ENCODE results near the gene MICAL2.

The MICAL2 gene

DNA sequence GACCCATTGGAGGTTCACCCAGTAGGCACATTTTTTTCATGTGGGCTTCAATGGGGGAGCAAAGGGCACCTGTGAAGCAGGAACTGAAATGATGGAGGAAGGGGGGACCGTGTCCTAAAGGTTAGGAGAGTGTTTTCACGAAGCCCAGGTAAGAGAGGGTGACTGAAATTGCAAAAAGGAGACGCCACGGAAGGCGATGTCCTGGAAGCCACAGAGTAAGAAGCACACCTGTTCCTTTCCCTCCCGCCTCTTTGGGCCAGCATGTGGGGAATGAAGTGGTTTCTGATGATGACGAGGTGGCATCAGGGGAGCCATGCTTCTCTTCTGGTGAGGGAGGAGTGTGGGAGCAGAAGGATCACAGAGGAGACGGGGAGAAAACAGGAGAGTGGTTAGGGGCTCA is 37.0 kb upstream of the MICAL2 start:
- no peak for DNase-seq

DNA sequence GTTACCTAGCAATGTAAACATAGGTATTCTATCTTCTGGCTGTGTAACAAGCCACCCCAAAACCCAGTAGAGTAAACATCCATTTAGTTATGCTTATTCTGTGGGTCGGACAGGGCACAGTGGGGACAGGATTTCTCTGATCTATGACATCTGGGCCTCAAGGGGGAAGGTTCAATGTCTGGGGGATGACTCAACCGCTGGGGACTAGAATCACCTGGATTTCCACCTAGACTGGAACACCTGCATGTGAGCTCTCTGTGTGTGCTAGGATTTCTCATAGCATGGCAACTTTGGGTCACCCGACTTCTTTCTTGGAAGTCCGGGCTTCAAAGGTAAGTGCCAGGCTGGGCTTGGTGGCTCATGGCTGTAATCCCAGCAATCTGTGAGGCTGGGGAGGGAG is 36.5 kb upstream of the MICAL2 start:
- Histone ChIP-seq H3K36me3 (ENCODE audit: control insufficient read depth in 1 of 2, insufficient read depth in 2 of 2, low read length in 2 of 2) (no peaks in the 10 kb centered on the region), H3K27ac (ENCODE audit: low read depth, low read length) (no peak overlapping the region), H2AK5ac (ENCODE audit: low read length) (no peak overlapping the region), H4K91ac (ENCODE audit: low read depth, low read length) (no peak overlapping the region), H3K4ac (ENCODE audit: low read depth, low read length) (no peak overlapping the region), H3K9me3 (ENCODE audit: insufficient read depth, low read depth, low read length) (no peaks in the 10 kb centered on the region), H3K27me3 (ENCODE audit: insufficient read depth, low read length) (no peaks in the 10 kb centered on the region), H3K23ac (ENCODE audit: low read length) (no peak overlapping the region), H3K4me3 (ENCODE audit: low read depth, low read length) (no peak overlapping the region), H4K8ac (ENCODE audit: low read depth, low read length) (no peak overlapping the region), H2AFZ (ENCODE audit: insufficient read depth, low read length, poor library complexity) (no peak overlapping the region), H3K14ac (ENCODE audit: low read length) (no peak overlapping the region), H2BK12ac (ENCODE audit: low read length) (no peak overlapping the region), H4K12ac (ENCODE audit: low read depth, low read length) (no peak overlapping the region), H3K4me1 (ENCODE audit: control insufficient read depth in 1 of 2, insufficient read depth in 2 of 2, low read length in 2 of 2) (no peaks in the 10 kb centered on the region), H2BK5ac (ENCODE audit: low read depth, low read length, poor library complexity) (no peak overlapping the region), H2BK120ac (ENCODE audit: insufficient read depth, low read length, poor library complexity) (no peak overlapping the region), H3K79me2 (ENCODE audit: control insufficient read depth, insufficient read depth, low read length, poor library complexity) (no peaks in the 10 kb centered on the region), H3K4me2 (ENCODE audit: low read length) (no peak overlapping the region), H3K18ac (ENCODE audit: low read length) (no peak overlapping the region), H3K9ac (ENCODE audit: low read length) (no peak overlapping the region), H3K79me1 (ENCODE audit: low read length) (no peaks in the 10 kb centered on the region)
- DNase-seq = peak in 1 of 2 donors; percentile 47
- WGBS (ENCODE audit: extremely low coverage, insufficient coverage, insufficient read length) = no CpG with 5 or more reads among the region's 4 CpGs

More for the DNA sequence above, 37.0 kb upstream of the MICAL2 start:
- Histone ChIP-seq H3K18ac (ENCODE audit: low read length) (no peak overlapping the region), H3K4me3 (ENCODE audit: low read depth, low read length) (no peak overlapping the region), H3K23ac (ENCODE audit: low read length) (no peak overlapping the region), H3K79me2 (ENCODE audit: control insufficient read depth, insufficient read depth, low read length, poor library complexity) (no peaks in the 10 kb centered on the region), H2BK5ac (ENCODE audit: low read depth, low read length, poor library complexity) (no peak overlapping the region), H2BK12ac (ENCODE audit: low read length) (no peak overlapping the region), H3K9me3 (ENCODE audit: insufficient read depth, low read depth, low read length) (no peaks in the 10 kb centered on the region), H3K4me1 (ENCODE audit: control insufficient read depth in 1 of 2, insufficient read depth in 2 of 2, low read length in 2 of 2) (no peaks in the 10 kb centered on the region), H3K36me3 (ENCODE audit: control insufficient read depth in 1 of 2, insufficient read depth in 2 of 2, low read length in 2 of 2) (no peaks in the 10 kb centered on the region), H2AK5ac (ENCODE audit: low read length) (no peak overlapping the region), H4K8ac (ENCODE audit: low read depth, low read length) (no peak overlapping the region), H2AFZ (ENCODE audit: insufficient read depth, low read length, poor library complexity) (no peak overlapping the region), H3K27ac (ENCODE audit: low read depth, low read length) (no peak overlapping the region), H3K79me1 (ENCODE audit: low read length) (no peaks in the 10 kb centered on the region), H4K12ac (ENCODE audit: low read depth, low read length) (no peak overlapping the region), H3K27me3 (ENCODE audit: insufficient read depth, low read length) (no peaks in the 10 kb centered on the region), H3K4me2 (ENCODE audit: low read length) (no peak overlapping the region), H3K4ac (ENCODE audit: low read depth, low read length) (no peak overlapping the region), H2BK120ac (ENCODE audit: insufficient read depth, low read length, poor library complexity) (no peak overlapping the region), H3K14ac (ENCODE audit: low read length) (no peak overlapping the region), H3K9ac (ENCODE audit: low read length) (no peak overlapping the region), H4K91ac (ENCODE audit: low read depth, low read length) (no peak overlapping the region)
- WGBS (ENCODE audit: extremely low coverage, insufficient coverage, insufficient read length) = no CpG with 5 or more reads among the region's 8 CpGs

DNA sequence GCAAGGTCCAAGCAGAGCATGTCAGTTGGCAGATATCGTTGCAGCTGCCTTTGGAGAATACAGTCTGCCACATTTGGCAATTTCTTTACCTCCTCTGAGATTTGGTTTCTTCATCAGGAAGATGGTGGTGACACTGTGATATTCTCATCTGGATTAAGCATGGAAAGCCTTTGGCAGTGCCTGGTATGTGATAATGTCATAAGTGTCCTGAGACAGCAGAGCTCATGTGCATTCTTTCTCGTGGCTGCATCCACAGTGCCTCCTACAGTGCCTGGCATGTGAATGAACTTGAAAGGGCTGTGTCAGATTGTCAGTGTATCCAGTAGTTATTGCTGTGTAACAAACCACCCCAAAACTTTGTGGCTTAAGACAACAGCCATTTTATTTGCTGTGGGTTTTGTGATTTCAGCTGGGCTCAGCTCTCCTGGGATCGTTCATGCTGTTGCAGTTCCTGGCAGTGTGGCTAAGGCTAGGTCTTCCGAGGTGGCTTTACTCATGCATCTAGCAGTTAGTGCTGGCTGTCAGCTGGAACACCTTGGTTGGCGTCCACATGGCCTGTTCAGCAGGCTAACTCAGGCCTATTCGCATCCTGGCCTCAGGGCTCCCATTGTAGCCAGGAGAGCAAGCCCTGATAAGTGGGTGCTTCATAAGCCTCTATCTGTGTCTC is 35.7 kb upstream of the MICAL2 start:
- Histone ChIP-seq H3K36me3 (ENCODE audit: control insufficient read depth in 1 of 2, insufficient read depth in 2 of 2, low read length in 2 of 2) (no peaks in the 10 kb centered on the region), H4K91ac (ENCODE audit: low read depth, low read length) (no peak overlapping the region), H2BK12ac (ENCODE audit: low read length) (no peak overlapping the region), H2AK5ac (ENCODE audit: low read length) (no peak overlapping the region), H3K4me2 (ENCODE audit: low read length) (no peak overlapping the region), H3K27ac (ENCODE audit: low read depth, low read length) (no peak overlapping the region), H3K14ac (ENCODE audit: low read length) (no peak overlapping the region), H2BK120ac (ENCODE audit: insufficient read depth, low read length, poor library complexity) (no peak overlapping the region), H3K79me1 (ENCODE audit: low read length) (no peaks in the 10 kb centered on the region), H3K4me1 (ENCODE audit: control insufficient read depth in 1 of 2, insufficient read depth in 2 of 2, low read length in 2 of 2) (no peaks in the 10 kb centered on the region), H3K4ac (ENCODE audit: low read depth, low read length) (no peak overlapping the region), H3K18ac (ENCODE audit: low read length) (no peak overlapping the region), H2BK5ac (ENCODE audit: low read depth, low read length, poor library complexity) (no peak overlapping the region), H4K12ac (ENCODE audit: low read depth, low read length) (no peak overlapping the region), H3K9ac (ENCODE audit: low read length) (no peak overlapping the region), H3K4me3 (ENCODE audit: low read depth, low read length) (no peak overlapping the region), H3K9me3 (ENCODE audit: insufficient read depth, low read depth, low read length) (no peaks in the 10 kb centered on the region), H4K8ac (ENCODE audit: low read depth, low read length) (no peak overlapping the region), H3K27me3 (ENCODE audit: insufficient read depth, low read length) (no peaks in the 10 kb centered on the region), H2AFZ (ENCODE audit: insufficient read depth, low read length, poor library complexity) (no peak overlapping the region), H3K79me2 (ENCODE audit: control insufficient read depth, insufficient read depth, low read length, poor library complexity) (no peaks in the 10 kb centered on the region), H3K23ac (ENCODE audit: low read length) (no peak overlapping the region)
- no CpG with 5 or more reads among the region's 6 CpGs for WGBS (ENCODE audit: extremely low coverage, insufficient coverage, insufficient read length)
- DNase-seq = peak in 1 of 2 donors; percentile 40

DNA sequence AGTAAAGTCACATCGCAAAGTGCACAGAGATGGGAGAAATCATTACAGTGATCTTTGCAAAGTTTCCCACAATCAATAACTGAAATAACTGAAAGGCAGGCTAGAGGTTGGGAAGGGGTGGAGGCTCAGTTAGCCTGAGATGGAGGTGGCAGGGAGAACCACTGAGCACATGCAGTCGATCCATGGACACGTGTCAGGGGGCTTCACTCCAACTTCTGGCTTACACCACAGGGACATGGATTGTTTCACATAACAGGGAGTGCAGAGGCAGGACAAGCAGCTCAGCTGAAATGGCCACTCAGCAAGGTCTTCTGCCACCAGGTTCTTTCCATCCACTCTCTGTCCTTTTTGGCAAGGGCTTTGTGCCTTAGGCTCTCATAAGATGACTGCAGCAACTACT is 35.1 kb upstream of the MICAL2 start:
- no CpG with 5 or more reads among the region's 3 CpGs for WGBS (ENCODE audit: extremely low coverage, insufficient coverage, insufficient read length)

More for the DNA sequence above, 35.1 kb upstream of the MICAL2 start:
- no peak overlapping the region for H3K9ac ChIP-seq (ENCODE audit: low read length)
- no peak overlapping the region for H2BK12ac ChIP-seq (ENCODE audit: low read length)
- H4K8ac ChIP-seq (ENCODE audit: low read depth, low read length) = no peak overlapping the region
- no peaks in the 10 kb centered on the region for H3K9me3 ChIP-seq (ENCODE audit: insufficient read depth, low read depth, low read length)
- H3K79me2 ChIP-seq (ENCODE audit: control insufficient read depth, insufficient read depth, low read length, poor library complexity) = no peaks in the 10 kb centered on the region
- H3K79me1 ChIP-seq (ENCODE audit: low read length) = no peaks in the 10 kb centered on the region
- no peak overlapping the region for H2AFZ ChIP-seq (ENCODE audit: insufficient read depth, low read length, poor library complexity)
- no peak overlapping the region for H3K4me2 ChIP-seq (ENCODE audit: low read length)
- DNase-seq = no peak
- H4K12ac ChIP-seq (ENCODE audit: low read depth, low read length) = no peak overlapping the region
- peaks cover 0 to 3% of the 10 kb centered on the region in 2 experiments for H3K4me1 ChIP-seq (ENCODE audit: control insufficient read depth in 1 of 2, insufficient read depth in 2 of 2, low read length in 2 of 2)
- H3K36me3 ChIP-seq (ENCODE audit: control insufficient read depth in 1 of 2, insufficient read depth in 2 of 2, low read length in 2 of 2) = no peaks in the 10 kb centered on the region
- H3K14ac ChIP-seq (ENCODE audit: low read length) = no peak overlapping the region
- H4K91ac ChIP-seq (ENCODE audit: low read depth, low read length) = no peak overlapping the region
- no peak overlapping the region for H2BK120ac ChIP-seq (ENCODE audit: insufficient read depth, low read length, poor library complexity)
- no peak overlapping the region for H3K4ac ChIP-seq (ENCODE audit: low read depth, low read length)
- H3K27ac ChIP-seq (ENCODE audit: low read depth, low read length) = no peak overlapping the region
- no peak overlapping the region for H2BK5ac ChIP-seq (ENCODE audit: low read depth, low read length, poor library complexity)
- H3K27me3 ChIP-seq (ENCODE audit: insufficient read depth, low read length) = no peaks in the 10 kb centered on the region
- no peak overlapping the region for H3K4me3 ChIP-seq (ENCODE audit: low read depth, low read length)
- no peak overlapping the region for H2AK5ac ChIP-seq (ENCODE audit: low read length)
- H3K18ac ChIP-seq (ENCODE audit: low read length) = no peak overlapping the region
- no peak overlapping the region for H3K23ac ChIP-seq (ENCODE audit: low read length)

Data from trophoblast cell (in vitro differentiated cells and primary cell).